Hair follicular keratinocyte (primary cell): ENCODE results near the gene CLPSL1. TPM values are rescaled to one million over a fixed set of nuclear protein-coding genes. Genes with fewer than 3 reads are reported as not detected.

ENCODE experiments used
- total RNA-seq: library from RNA; depleted of rRNA; stranded (reverse); fragments of >200 nt; gene quantifications from 2 replicates; pipeline ENCODE4 v1.2.3, GENCODE V29; 2015

Gene CLPSL1
- total RNA-seq = not detected in 2 replicates

GRCh38 chr6:35780719-35781118 lies at the start of gene CLPSL1:
Gene CLPSL1, plus strand, starts transcription at chr6:35781019. Its CDS starts 92 bp downstream, at chr6:35781111.

GRCh38 chr6:35736982-35737412 lies 43.8 kb upstream of the CLPSL1 start, which contains the start of gene ARMC12:
Gene ARMC12, plus strand, starts transcription at chr6:35737032. Its CDS starts 77 bp downstream, at chr6:35737109.

GRCh38 chr6:35776364-35777215 lies 4.2 kb upstream of the CLPSL1 start, which contains the start of gene CLPSL2:
Gene CLPSL2, plus strand, starts transcription at chr6:35776598. Its CDS starts 21 bp downstream, at chr6:35776619.

GRCh38 chr6:35804996-35805736 lies 24.3 kb downstream of the CLPSL1 start, which contains the start of gene LHFPL5:
Gene LHFPL5, plus strand, starts transcription at chr6:35805352. Its CDS starts 319 bp downstream, at chr6:35805671.

Other genes with a start within 250 kb of the CLPSL1 start
- 57.5 and 71.2 TPM in 2 replicates for gene FKBP5, start 92.1 kb upstream of the CLPSL1 start, total RNA-seq
- gene ARMC12, start 44.0 kb upstream of the CLPSL1 start, total RNA-seq = 0.23 TPM in 1 of 2 replicates, not detected in the other
- gene CLPSL2, start 4.4 kb upstream of the CLPSL1 start, total RNA-seq = not detected in 2 replicates
- gene CLPS, start 16.3 kb downstream of the CLPSL1 start, total RNA-seq = not detected in 2 replicates
- not detected in 2 replicates for gene LHFPL5, start 24.3 kb downstream of the CLPSL1 start, total RNA-seq
- 60.2 and 62.6 TPM in 2 replicates for gene SRPK1, start 140.1 kb downstream of the CLPSL1 start, total RNA-seq
- gene SLC26A8, start 243.6 kb downstream of the CLPSL1 start, total RNA-seq = not detected in 2 replicates
- gene MAPK14, start 246.8 kb downstream of the CLPSL1 start, total RNA-seq = 36.1 and 38.3 TPM in 2 replicates